GM18511 (cell line): ENCODE measurements around the gene ZNF823.
A peak's percentile ranks its signal among the peaks of the same experiment; 100 is the strongest.
"Not testable (repeated sequence)": the region's sequence is repeated elsewhere in the genome, so short reads cannot be mapped to it uniquely, and the experiment has no call there.

ENCODE experiments used
- ATAC-seq: cut with Tn5 transposase; IDR thresholded peaks from one replicate; pipeline ENCODE4 v1.9.1; 2021; ENCODE audit warnings: mild to moderate bottlenecking, moderate library complexity; ENCODE audit not compliant: unreplicated experiment

The ZNF823 gene

DNA sequence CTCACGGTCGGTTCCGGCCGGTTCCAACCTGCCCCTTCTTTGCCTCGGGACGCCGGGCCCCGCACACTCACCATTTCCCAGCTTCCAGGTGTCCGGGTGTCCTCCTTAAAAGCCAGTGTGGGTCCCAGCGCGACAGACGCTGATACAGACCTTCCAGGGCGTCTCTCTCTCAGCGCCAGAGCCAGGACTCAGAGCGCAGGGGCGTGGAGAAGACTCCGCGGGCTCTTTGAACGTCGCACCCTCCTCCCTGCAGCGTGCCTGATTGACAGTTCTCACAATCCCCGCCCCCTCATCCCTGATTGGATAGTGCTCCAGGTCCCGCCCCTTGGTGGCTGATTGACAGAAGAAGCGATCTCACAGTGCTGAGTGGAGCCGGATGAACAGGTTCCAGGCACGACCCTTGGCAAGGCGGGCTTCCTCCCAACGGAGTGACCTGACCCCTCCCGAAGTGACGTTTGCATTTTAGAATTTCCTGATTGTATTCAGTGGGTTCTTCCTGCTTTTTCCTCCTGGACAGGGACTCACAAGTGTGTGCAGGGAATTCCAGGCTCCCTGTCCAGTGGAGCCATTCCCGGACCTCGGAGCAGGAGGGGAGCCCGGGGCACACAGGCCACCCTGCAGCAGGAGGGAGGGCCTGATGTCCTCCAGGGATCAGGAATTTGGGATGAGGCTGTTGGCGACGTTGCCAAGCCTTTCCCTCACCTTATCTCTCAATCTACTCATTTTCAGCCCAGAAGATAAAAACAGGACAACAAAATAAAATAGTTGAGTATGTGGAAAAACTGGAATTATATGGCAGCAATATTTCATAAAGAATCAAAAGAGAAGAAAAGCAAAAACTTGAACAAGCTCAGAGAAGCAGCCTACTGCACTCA lies at the start of gene ZNF823:
Gene ZNF823 (minus strand): TSS at position 201 of the 875 bp plus-strand sequence. CDS start 127 bp downstream, at position 74.
- peak; percentile 92 for ATAC-seq

DNA sequence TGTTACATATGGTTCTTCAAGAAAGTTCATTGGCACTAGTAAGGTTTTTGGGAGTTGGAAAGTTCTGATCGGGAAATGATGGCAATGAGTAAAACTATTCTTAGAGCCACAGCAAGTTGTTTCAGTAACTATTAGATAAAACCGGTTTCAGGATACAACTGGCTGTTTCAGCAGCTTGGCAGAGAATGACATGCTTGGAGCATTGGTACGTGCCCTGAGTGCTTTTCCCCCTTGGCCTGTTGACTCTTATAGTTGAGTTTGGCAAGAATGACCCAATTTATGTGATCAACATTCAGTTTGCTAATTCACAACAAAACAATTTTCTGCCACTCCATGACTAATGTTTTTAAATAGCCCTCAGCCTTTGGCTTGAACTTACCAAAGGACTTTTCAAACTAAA lies 48.8 kb upstream of the ZNF823 start:
- no peak for ATAC-seq

DNA sequence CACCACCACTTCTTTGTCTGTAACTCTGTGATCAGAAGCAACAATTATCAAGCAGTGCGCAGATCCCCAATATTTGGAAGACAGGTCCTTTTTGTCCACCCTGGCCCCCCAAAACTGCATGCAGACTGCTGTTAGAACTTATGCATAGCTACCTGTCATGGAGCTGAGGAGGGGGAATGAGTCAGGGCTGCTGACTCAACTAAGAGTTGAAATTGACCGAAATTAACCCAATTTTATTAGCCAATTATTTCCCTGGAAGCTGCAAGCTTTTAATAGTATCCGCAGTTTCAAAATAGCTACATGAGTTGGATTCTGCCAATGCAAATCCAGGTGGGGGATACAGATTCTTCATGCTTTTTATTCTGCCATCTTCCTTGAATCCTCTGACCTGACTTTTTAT lies 45.6 kb upstream of the ZNF823 start:
- no peak for ATAC-seq

DNA sequence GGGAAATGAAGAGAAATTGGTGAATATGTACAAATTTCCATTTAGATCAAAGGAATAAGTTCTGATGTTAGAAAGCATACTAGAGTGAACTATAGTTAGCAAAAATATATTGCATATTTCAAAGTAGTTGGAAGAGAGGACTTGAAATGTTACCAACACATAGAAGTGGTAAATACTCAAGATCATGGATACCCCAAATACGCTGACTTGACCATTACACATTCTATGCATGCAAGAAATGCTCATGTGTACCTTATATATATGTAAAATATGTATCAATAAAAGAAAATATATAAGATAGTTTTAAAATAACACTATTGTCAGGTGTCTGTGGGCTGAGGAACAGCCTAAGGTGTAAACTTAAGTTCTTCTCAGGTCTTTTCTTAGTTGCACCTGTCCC lies 45.0 kb upstream of the ZNF823 start:
- no peak for ATAC-seq

DNA sequence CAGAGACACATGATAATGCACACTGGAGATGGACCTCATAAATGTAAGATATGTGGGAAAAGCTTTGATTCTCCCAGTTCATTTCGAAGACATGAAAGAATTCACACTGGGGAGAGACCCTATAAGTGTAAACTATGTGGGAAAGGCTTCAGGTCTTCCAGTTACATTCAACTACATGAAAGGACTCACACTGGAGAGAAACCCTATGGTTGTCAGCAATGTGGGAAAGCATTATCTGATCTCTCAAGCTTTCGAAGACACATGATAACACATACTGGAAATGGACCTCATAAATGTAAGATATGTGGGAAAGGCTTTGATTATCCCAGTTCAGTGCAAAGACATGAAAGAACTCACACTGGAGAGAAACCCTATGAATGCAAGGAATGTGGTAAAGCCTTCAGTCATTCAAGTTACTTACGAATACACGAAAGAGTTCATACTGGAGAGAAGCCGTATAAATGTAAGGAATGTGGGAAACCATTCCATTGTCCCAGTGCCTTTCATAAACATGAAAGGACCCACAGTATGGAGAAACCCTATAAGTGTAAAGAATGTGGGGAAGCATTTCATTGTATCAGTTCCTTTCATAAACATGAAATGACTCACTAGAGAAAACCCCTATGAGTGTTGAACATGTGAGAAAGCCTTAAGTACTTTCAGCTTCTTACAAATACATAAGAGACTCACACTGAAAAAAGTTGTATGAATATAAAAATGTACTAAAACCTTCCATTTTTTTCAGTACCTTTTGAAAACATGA lies 42.7 kb upstream of the ZNF823 start:
- no peak for ATAC-seq

DNA sequence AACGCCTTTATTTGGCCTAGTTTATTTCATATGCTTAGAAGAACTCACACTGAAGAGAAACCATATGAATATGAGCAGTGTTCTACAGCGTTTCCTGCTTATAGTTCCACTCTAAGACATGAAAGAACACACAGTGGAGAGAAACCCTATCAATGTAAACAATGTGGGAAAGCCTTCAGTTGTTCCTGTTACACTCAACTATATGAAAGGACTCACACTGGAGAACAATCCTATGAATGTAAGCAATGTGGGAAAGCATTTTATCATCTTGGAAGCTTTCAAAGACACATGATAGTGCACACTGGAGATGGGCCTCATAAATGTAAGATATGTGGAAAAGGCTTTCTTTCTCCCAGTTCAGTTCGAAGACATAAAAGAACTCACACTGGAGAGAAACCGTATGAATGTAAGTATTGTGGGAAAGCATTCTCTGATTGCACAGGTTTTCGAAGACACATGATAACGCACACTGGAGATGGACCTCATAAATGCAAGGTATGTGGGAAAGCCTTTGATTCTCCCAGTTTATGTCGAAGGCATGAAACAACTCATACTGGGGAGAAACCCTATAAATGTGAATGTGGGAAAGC lies 41.8 kb upstream of the ZNF823 start:
- ATAC-seq = no peak

DNA sequence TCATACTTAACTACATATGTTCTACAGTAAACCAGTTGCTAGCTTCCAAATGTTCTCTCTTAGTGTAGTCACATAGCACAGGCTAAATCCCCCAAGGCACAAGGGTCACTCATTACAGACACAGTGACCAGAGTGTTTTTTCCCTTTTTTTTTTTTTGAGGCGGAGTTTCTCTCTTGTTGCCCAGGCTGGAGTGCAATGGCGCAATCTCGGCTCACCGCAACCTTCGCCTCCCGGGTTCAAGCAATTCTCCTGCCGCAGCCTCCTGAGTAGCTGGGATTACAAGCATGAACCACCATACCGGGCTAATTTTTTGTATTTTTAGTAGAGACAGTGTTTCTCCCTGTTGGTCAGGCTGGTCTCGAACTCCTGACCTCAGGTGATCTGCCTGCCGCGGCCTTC lies 37.9 kb upstream of the ZNF823 start:
- not testable (repeated sequence) for ATAC-seq

DNA sequence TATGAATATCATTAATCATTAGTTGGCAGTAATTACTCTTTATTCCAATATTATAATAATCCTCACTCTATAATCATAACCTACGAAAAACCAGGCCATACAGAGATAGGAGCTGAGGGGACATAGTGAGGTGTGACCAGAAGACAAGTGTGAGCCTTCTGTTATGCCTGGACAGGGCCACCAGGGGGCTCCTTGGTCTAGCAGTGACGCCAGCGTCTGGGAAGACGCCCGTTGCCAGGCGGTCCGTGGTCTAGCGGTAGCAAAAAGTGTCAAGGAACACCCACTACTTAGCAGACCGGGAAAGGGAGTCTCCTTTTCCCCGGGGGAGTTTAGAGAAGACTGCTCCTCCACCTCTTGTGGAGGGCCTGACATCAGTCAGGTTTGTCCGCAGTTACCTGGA lies 32.8 kb upstream of the ZNF823 start:
- ATAC-seq = not testable (repeated sequence)

DNA sequence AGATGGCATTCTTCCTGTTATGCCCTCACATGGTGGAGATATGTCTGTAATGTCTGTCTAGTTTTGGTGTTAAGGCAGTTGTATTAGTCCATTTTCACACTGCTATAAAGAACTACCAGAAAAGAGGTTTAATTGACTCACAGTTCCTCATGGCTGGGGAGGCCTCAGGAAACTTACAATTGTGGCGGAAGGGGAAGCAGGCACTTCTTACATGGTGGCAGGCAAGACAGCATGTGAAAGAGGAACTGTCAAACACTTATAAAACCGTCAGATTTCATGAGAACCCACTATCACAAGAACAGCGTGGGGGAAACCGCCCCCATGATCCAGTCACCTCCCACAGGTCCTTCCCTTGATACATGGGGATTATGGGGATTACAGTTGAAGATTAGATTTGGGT lies 31.2 kb upstream of the ZNF823 start:
- no peak for ATAC-seq

DNA sequence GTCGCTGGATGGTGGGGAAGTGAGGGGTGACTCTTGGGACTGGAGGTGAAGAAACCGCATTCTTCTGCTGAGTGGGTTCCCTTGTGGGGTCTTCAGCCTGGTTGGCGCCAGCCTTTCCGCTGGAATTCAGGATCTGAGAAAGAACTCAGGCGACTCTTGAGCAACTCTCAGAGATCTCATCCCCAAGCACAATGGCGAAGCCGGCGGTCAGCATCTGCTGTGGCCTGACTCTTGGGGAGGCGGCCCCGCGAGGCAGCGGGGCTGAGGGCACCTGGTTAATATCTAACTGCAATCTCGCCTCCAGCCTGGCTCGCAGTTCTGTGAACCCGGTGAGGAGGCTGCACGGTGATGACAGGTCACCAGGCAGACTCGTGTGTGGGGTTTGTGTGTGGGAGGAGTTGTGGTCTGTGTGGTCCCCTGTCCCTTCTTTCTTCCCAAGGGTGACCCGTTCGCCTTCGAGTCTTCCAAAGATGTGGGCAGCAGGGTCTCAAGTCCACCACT lies 28.9 kb upstream of the ZNF823 start:
- peak; percentile 53 for ATAC-seq

DNA sequence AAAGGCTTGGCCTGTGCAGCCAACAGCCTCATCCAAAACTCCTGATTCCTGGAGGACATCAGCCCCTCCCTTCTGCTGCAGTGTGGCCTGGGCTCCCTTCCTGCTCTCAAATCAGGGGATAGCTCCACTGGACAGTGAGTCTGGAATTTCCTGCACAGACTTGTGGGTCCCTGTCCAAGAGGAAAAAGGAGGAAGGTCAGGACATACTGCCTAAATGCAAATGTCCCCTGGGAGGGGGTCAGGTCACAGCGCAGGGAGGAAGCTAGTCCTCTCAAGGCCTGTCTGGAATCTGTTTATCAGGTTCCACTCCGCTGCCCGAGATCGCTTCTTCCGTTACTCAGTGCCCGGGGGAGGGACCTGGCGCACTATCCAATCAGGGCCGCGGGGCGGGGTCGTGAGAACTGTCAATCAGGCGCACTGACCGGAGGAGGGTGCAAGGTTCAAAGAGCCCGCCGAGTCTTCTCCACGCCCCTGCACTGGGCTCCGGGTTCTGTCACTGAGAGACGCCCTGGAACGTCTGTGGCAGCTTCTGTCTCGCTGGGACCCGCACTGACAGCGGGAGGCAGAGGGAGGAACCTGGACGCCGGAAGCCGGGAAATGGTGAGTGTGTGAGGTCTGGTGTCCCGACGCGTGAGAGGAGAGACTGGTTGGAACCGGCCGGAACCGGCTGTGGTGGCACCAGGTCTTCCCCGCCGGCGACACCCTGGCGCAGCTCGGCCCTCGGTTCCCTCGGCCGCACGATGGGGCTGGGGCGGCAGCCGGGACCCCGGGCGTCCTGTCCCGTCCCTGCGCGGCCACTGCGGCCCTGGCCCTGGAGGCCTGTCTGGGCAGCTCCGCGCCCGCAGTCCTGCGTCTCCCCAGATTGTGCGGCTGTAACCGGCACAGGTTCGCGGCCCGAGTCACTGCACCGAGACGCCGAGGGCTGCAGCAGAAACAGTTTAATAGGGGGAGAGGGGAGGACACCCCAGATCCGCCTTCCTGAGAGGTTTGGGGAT lies 28.1 kb upstream of the ZNF823 start, which contains the start of gene ZNF441:
Gene ZNF441 (plus strand): TSS at position 404 of the 995 bp plus-strand sequence. CDS start 194 bp downstream, at position 598.
- ATAC-seq = peak; percentile 96

DNA sequence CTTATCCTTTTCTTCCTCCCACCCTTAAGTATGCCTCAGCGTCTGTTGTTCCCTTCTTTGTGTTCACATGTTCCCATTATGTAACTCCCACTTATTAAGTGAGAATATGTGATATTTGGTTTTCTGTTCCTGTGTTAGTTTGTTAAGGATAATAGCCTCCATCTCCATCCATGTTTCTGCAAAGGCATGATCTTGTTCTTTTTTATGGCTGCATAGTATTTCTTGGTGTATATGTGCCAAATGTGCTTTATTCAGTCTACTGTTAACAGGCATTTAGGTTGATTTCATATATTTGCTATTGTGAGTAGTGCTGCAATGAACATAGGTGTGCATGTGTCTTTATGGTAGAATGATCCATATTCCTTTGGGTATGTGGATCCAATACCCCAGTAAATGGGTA lies 24.9 kb upstream of the ZNF823 start:
- ATAC-seq = no peak

DNA sequence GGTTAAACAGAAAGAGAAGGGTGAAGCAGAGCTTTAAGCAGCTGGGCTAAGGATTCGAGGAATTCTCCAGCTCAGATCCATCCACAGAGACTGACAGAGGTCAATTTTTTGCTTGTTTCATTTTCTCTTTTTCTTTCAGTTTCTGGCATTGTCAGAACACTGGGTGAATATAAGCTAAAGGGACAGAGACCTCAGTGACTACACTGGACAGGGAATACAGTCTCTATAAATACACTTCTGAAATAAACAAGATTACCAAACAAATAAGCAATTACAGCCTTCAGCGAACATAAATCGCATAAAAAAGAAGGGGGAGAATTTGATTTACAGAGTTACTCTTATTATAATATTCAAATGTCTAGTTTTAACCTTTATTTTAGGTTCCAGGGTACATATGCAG lies 24.4 kb upstream of the ZNF823 start:
- no peak for ATAC-seq

DNA sequence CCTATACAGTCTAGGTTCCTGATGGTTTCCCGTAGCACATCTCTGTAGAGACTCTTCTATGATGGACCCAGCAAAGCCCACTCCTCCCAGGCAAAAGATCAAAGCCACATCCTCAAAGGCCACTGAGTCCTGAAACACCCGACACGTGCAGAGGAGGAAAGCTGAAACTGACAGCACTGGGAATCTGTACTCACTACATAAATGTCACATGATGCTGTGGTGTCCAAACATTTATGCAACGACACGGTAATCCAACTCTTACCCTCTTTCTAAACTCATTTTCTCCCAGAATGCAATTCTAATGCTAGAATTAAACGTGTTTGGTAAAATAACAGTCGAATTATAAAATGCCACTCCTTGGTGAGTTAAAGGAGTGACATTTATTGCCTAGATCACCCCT lies 21.1 kb upstream of the ZNF823 start:
- ATAC-seq = no peak

DNA sequence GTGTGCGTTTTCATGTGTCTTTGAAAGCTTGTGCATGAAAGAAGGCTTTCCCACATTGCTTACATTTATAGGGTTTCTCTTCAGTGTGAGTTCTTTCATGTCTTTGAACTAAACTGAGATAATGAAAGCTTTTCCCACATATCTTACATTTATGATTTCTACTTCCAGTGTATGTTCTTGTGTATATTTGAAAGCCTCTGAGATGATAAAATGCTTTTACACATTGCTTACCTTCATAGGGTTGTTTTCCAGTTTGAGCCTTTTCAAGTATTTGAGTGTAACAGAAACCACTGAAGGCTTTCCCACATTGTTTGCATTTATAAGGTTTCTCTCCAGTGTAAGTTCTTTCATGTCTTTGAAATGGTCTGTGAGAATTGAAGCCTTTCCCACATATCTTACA lies 18.2 kb upstream of the ZNF823 start:
- no peak for ATAC-seq

DNA sequence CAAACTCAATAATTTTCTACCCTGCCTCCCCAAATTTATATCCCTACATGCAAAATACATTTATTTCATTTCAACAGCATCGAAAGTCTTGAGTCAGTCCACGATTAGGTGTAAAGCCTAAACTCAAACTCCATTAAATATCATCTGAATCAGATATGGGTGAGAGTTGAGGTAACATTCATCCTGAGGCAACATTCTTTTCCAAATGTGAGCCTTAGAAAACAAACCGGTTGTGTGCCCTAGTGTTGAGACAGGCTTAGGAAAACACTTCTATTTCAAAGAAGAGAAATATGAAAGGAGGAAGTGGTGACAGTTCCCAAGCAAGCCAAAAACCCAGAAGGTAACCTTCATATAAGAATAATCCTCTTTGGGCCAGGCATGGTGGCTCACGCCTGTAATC lies 15.9 kb upstream of the ZNF823 start:
- ATAC-seq = no peak

DNA sequence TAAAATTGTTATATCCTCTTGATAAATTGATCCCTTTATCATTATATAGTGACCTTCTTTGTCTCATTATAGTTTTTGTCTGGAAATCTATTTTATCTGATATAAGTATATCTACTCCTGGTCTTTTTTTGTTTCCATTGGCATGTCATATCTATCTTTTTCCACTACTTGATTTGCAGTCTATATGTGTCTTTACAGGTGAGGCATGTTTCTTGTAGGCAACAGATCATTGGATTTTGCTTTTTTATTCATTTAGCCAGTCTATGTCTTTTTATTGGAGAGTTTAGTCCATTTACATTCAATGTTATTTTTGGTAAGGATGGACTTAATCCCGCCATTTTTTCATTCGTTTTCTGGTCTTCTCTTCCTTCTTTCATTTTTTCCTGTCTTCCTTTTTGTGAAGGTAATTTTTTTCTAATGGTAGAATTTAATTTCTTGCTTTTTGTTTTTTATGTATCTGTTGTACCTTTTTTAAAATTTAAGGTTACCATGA lies 13.5 kb upstream of the ZNF823 start:
- no peak for ATAC-seq

DNA sequence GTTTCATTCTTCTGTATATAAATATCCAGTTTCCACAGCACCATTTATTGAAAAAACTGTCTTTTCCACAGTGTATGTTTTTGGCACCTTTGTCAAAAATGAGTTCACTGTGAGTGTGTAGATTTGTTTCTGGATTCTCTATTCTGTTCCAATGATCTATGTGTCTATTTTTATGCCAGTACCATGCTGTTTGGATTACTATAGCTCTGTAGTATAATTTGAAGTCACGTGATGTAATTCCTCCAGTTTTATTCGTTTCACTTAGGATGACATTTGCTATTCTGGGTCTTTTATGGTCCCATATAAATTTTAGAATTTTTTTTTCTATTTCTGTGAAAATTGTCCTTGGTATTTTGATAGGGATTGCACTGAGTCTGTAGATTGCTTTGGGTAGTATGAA lies 11.0 kb upstream of the ZNF823 start:
- ATAC-seq = no peak

DNA sequence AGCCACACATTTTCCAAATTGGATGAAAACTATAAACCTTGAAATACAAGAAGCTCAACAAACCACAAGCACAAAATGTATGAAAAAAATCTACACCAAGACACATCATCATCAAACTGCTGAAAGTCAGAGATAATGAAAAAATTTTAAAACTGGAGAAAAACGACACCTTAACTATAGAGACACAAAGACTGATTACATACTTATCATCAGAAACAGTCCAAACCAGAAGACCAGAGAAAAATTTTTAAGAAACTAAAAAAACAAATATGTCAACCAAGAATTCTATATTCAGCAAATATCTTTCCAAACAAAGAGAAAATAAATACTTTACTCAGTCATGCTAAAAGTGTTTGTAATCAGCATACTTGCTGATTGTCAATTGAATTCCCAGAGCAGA lies 8.5 kb upstream of the ZNF823 start:
- no peak for ATAC-seq

DNA sequence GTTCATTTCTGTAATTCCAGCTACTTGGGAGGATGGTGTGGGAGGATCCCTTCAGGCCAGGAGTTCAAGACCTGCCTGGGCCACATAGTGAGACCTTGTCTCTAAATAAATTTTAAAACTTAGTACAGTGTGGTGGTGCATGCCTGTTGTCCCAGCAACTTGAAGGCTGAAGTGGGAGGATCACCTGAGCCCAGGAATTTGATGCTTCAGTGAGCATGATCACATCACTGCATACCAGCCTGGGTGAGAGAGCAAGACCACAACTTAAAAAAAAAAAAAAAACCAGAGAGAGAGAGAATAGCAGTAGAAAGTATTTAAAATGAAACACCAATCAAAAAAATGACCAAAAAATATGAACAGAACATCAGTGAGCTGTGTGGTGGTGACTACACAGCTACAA lies 7.1 kb upstream of the ZNF823 start:
- ATAC-seq = no peak
